ENCODE measurements around the gene ANKRD42. TPM values are rescaled to one million over a fixed set of nuclear protein-coding genes. Genes with fewer than 3 reads are reported as not detected.

Gene ANKRD42
- total and polyA plus RNA-seq, 2 donors (not counting 3 experiments of a cell fraction or from before 2014, with no cell fraction given): 3.3 to 6.6 TPM

- POLR2A ChIA-PET: no interaction called here
- H3K4me1 ChIP-seq (ENCODE audit: control insufficient read depth, extremely low read depth, insufficient read depth, low read length): peaks cover 23% of the 10 kb centered on the region
- H3K9ac ChIP-seq (replicated peaks; ENCODE audit: extremely low read depth, insufficient read depth, low read length): no peak overlapping the region
- no peaks in the 10 kb centered on the region for H3K27me3 ChIP-seq (ENCODE audit: control insufficient read depth in 2 of 2, insufficient read depth in 2 of 2, low read length in 2 of 2)
- peaks cover 25 to 56% of the 10 kb centered on the region in 2 experiments for H3K36me3 ChIP-seq (ENCODE audit: control insufficient read depth in 2 of 2, extremely low read depth in 1 of 2, insufficient read depth in 2 of 2, low read length in 2 of 2)
- peaks cover 10% of the 10 kb centered on the region for H4K20me1 ChIP-seq (replicated peaks; ENCODE audit: control insufficient read depth, extremely low read depth, insufficient read depth, low read length)
- CTCF ChIA-PET: no interaction called here
- dilution Hi-C loops (cut with MboI; ENCODE audit: extremely low pct_ligation_motif_present, low sequenced_read_pairs): no loop called here
- no peaks in the 10 kb centered on the region for H3K9me3 ChIP-seq (replicated peaks; ENCODE audit: control insufficient read depth, insufficient read depth, low read length)
- no peak overlapping the region for H3K4me2 ChIP-seq (ENCODE audit: insufficient read depth, low read length)
- intact Hi-C loops (cut with micrococcal nuclease): no loop called here
- no peak for FAIRE-seq
- TF ChIP-seq CTCF (IDR thresholded peaks at IDR 0.05; ENCODE audit: extremely low read depth in 1 of 2, insufficient read depth in 1 of 2, low read depth in 1 of 2, low read length in 2 of 2) (no peak), FOS (IDR thresholded peaks at IDR 0.05; ENCODE audit: borderline replicate concordance, insufficient read depth, low read length) (no peak), JUN (IDR thresholded peaks at IDR 0.05; ENCODE audit: borderline replicate concordance, insufficient read depth, insufficient read length, low read depth) (no peak)
- peaks cover 93% of the 10 kb centered on the region for H3K79me2 ChIP-seq (ENCODE audit: control insufficient read depth, insufficient read depth, low read length)
- no peaks in the 10 kb centered on the region for H3K9me1 ChIP-seq (replicated peaks; ENCODE audit: control insufficient read depth, extremely low read depth, insufficient read depth, low read length)
- no peak overlapping the region for H2AFZ ChIP-seq (ENCODE audit: low read depth, low read length)
- H3K4me3 ChIP-seq (replicated peaks in 1 of 3; ENCODE audit: insufficient read depth in 1 of 3, low read depth in 1 of 3, low read length in 3 of 3): no peak overlapping the region
- no peak overlapping the region for H3K27ac ChIP-seq (ENCODE audit: insufficient read depth, low read depth, low read length)
- no TSS peak for BruUV-seq (replicated peaks)
- DNase-seq (ENCODE audit: low read depth, low spot score): no peak
These were observed 24.8 kb upstream of the ANKRD42 start for GRCh38 chr11:83168756-83169155.

- Histone ChIP-seq H3K9ac (replicated peaks; ENCODE audit: extremely low read depth, insufficient read depth, low read length) (no peak overlapping the region), H3K9me1 (replicated peaks; ENCODE audit: control insufficient read depth, extremely low read depth, insufficient read depth, low read length) (no peaks in the 10 kb centered on the region), H2AFZ (ENCODE audit: low read depth, low read length) (no peak overlapping the region), H3K4me2 (ENCODE audit: insufficient read depth, low read length) (peak overlapping the region; percentile 51), H3K79me2 (ENCODE audit: control insufficient read depth, insufficient read depth, low read length) (peaks cover 97% of the 10 kb centered on the region), H3K4me3 (replicated peaks in 1 of 3; ENCODE audit: insufficient read depth in 1 of 3, low read depth in 1 of 3, low read length in 3 of 3) (peak overlapping the region in 1 of 3 experiments; percentile 12), H3K27ac (ENCODE audit: insufficient read depth, low read depth, low read length) (no peak overlapping the region), H4K20me1 (replicated peaks; ENCODE audit: control insufficient read depth, extremely low read depth, insufficient read depth, low read length) (peaks cover 18% of the 10 kb centered on the region), H3K27me3 (ENCODE audit: control insufficient read depth in 2 of 2, insufficient read depth in 2 of 2, low read length in 2 of 2) (no peaks in the 10 kb centered on the region), H3K36me3 (ENCODE audit: control insufficient read depth in 2 of 2, extremely low read depth in 1 of 2, insufficient read depth in 2 of 2, low read length in 2 of 2) (peaks cover 20 to 48% of the 10 kb centered on the region in 2 experiments), H3K9me3 (replicated peaks; ENCODE audit: control insufficient read depth, insufficient read depth, low read length) (no peaks in the 10 kb centered on the region), H3K4me1 (ENCODE audit: control insufficient read depth, extremely low read depth, insufficient read depth, low read length) (peaks cover 25% of the 10 kb centered on the region)
- no TSS peak for BruUV-seq (replicated peaks)
- TF ChIP-seq EZH2 (IDR thresholded peaks at IDR 0.05; ENCODE audit: borderline replicate concordance, low read depth, low read length, severe bottlenecking) (no peak), JUN (IDR thresholded peaks at IDR 0.05; ENCODE audit: borderline replicate concordance, insufficient read depth, insufficient read length, low read depth) (no peak), MYC (IDR thresholded peaks at IDR 0.05; ENCODE audit: low read depth, low read length) (no peak), POLR2A (IDR thresholded peaks at IDR 0.05; ENCODE audit: low read depth, low read length) (no peak), FOS (IDR thresholded peaks at IDR 0.05; ENCODE audit: borderline replicate concordance, insufficient read depth, low read length) (no peak), MAX (IDR thresholded peaks at IDR 0.05; ENCODE audit: insufficient read depth, insufficient read length) (no peak), GATA2 (IDR thresholded peaks at IDR 0.05; ENCODE audit: insufficient read depth, insufficient read length, low read depth, low read length) (no peak), POLR2AphosphoS5 (IDR thresholded peaks at IDR 0.05; ENCODE audit: insufficient read depth, low read depth, low read length) (no peak)
- intact Hi-C loops (cut with micrococcal nuclease) (loop anchor here (2.0 kb wide), 1 partner anchor 22 kb away; the partner anchor contains the start of gene ANKRD42), dilution Hi-C loops (cut with MboI; ENCODE audit: extremely low pct_ligation_motif_present, low sequenced_read_pairs) (no loop called here)
- no peak for DNase-seq (ENCODE audit: low read depth, low spot score)
- no peak for FAIRE-seq
- ChIA-PET CTCF (no interaction called here), POLR2A (no interaction called here)
These were observed 22.6 kb upstream of the ANKRD42 start for GRCh38 chr11:83170865-83171264.
